ENCODE data around the gene ARSA.
"Not testable (repeated sequence)": the region's sequence is repeated elsewhere in the genome, so short reads cannot be mapped to it uniquely, and the experiment has no call there.

Gene ARSA

DNA sequence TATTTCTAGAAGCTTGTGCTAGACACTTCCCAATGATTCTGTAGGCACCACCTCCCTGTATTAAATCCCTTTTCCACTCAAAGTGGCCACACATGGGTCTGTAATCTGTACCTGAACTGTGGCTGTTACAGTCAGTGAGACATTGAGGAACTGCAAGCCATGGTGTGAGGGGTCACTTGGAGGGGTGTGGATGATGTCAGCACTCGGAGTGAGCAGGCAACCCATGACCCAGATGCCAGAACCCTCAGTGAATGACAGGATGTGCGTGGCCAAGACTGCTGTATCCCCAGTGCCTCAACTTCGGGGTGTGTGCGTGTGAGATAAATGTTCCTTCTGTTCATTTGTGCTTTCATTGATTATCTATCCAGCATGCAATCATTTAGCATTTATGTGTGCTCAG lies 30.0 kb upstream of the ARSA start:
- no peak for DNase-seq (ENCODE audit: low read depth, low spot score)
- H3K4me3 ChIP-seq (ENCODE audit: low read length), result no peak overlapping the region

- no peak overlapping the region for H3K4me3 ChIP-seq (ENCODE audit: low read length)
- no peak for DNase-seq (ENCODE audit: low read depth, low spot score)
Observed at GRCh38 chr22:50656122-50657070, 28.4 kb upstream of the ARSA start.

DNA sequence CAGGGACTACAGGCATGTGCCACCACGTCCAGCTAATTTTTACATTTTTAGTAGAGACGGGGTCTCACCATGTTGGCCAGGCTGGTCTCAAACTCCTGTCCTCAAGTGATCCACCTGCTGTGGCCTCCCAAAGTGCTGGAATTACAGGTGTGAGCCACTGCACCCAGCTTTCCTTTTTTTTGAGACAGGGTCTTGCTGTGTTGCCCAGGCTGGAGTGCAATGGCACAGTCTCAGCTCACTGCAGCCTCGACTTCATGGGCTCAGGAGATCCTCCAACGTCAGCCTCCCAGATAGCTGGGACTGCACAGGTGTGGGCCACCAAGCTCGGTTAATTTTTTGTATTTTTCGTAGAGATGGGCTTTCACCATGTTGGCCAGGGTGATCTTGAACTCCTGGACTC lies 26.7 kb upstream of the ARSA start:
- not testable (repeated sequence) for DNase-seq (ENCODE audit: low read depth, low spot score); H3K4me3 ChIP-seq (ENCODE audit: low read length)

DNA sequence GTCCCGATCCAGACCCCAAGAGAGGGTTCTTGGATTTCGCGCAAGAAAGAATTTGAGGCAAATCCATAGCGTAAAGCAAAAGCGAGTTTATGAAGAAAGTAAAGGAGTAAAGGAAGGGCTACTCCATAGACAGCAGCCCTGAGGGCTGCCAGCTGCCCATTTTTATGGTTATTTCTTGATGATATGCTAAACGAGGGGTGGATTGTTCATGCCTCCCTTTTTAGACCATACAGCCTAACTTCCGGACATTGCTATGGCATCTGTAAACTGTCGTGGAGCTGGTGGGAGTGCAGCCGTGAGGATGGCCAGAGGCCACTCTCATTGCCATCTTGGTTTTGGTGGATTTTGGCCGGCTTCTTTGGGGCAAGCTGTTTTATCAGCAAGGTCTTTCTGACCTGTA lies 25.3 kb upstream of the ARSA start:
- no peak for DNase-seq (ENCODE audit: low read depth, low spot score)
- no peak overlapping the region for H3K4me3 ChIP-seq (ENCODE audit: low read length)

DNA sequence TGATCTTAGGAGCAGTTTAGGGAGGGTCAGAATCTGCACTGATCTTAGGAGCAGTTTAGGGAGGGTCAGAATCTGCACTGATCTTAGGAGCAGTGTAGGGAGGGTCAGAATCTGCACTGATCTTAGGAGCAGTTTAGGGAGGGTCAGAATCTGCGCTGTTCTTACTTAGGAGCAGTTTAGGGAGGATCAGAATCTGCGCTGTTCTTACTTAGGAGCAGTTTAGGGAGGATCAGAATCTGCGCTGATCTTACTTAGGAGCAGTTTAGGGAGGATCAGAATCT lies 15.8 kb upstream of the ARSA start:
- not testable (repeated sequence) for DNase-seq (ENCODE audit: low read depth, low spot score); H3K4me3 ChIP-seq (ENCODE audit: low read length)

- DNase-seq (ENCODE audit: low read depth, low spot score), result not testable (repeated sequence)
Observed at GRCh38 chr22:50643021-50643820, 15.3 kb upstream of the ARSA start.

GRCh38 chr22:50641696-50642607 lies 14.0 kb upstream of the ARSA start:
- H3K4me3 ChIP-seq (ENCODE audit: low read length), result no peak overlapping the region
- DNase-seq (ENCODE audit: low read depth, low spot score), result no peak

More at GRCh38 chr22:50643021-50643820, 15.3 kb upstream of the ARSA start:
- not testable (repeated sequence) for H3K4me3 ChIP-seq (ENCODE audit: low read length)

DNA sequence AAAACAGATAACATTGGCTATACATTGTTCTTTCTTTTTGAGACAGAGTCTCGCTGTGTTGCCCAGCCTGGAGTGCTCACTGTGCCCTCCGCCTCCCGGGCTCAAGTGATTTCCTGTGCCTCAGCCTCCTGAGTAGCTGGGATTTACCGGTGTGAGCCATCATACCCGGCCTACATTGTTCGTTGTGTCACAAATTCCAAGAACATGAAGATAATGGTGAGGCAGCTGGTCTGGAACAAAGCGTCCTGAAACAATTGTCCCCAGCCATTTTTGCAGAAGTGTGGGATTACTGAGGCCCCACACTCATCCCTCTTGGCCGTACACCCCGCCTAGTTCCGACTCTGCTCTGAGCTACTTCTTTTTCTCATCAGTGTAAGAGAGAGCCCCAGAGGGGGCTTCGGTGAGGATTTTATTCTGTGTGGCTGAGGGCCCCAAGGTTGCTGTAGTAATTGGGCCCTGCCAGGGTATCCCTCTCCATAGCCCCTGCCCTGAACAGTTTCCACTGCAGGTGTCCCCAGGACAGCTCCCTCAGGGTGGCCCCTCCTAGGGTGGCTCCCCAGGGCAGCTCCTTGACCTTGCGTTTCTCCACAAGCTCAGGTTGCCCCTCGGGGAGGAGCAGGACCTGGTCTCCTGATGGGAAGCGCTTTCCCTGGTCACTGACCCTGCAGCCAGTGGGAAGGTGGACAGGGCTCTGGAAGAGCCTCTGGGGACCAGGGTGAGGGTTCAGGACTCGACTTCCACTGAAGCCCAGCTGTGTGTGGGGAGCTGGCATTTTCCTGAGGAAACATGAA lies 13.1 kb upstream of the ARSA start:
- DNase-seq (ENCODE audit: low read depth, low spot score), result no peak
- no peak overlapping the region for H3K4me3 ChIP-seq (ENCODE audit: low read length)

GRCh38 chr22:50640296-50640695 lies 12.3 kb upstream of the ARSA start:
- not testable (repeated sequence) for H3K4me3 ChIP-seq (ENCODE audit: low read length); DNase-seq (ENCODE audit: low read depth, low spot score)

DNA sequence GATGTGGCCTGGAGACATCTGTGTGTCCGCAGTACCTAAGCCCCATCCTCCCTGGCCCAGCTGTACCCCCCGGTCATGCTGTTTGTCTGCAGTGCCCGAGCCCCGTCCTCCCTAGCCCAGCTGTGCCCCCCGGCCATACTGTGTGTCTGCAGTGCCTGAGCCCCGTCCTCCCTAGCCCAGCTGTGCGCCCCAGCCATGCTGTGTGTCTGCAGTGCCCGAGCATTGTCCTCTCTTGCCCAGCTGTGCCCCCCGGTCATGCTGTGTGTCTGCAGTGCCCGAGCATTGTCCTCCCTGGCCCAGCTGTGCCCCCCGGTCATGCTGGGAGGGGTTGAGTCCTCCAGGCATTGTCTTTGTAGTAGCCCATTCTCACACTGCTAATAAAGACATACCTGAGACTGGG lies 7.6 kb upstream of the ARSA start:
- DNase-seq (ENCODE audit: low read depth, low spot score), result no peak
- no peak overlapping the region for H3K4me3 ChIP-seq (ENCODE audit: low read length)

- no peak overlapping the region for H3K4me3 ChIP-seq (ENCODE audit: low read length)
- DNase-seq (ENCODE audit: low read depth, low spot score), result no peak
Observed at GRCh38 chr22:50633771-50634170, 5.8 kb upstream of the ARSA start.

GRCh38 chr22:50633086-50633485 lies 5.1 kb upstream of the ARSA start:
- H3K4me3 ChIP-seq (ENCODE audit: low read length), result no peak overlapping the region
- DNase-seq (ENCODE audit: low read depth, low spot score), result no peak

DNA sequence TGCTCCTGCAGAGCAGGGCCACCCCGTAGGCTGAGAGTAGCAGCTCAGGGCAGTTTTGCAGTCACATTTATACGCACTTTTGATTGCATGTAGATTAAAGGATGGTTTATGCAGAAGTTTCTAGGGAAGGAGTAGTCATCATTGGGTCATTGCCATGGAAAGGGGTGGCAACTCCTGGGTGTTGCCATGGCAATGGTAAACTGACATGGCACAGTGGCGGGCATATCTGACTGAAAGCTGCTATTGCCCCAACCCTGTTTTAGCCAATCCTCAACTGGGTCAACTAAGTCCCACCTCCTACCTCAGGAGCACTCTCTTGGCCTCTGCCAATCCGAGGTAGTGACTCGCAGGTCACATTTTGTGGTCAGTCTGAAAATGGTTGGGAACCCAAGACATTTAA lies 2.4 kb upstream of the ARSA start:
- no peak for DNase-seq (ENCODE audit: low read depth, low spot score)
- no peak overlapping the region for H3K4me3 ChIP-seq (ENCODE audit: low read length)

DNA sequence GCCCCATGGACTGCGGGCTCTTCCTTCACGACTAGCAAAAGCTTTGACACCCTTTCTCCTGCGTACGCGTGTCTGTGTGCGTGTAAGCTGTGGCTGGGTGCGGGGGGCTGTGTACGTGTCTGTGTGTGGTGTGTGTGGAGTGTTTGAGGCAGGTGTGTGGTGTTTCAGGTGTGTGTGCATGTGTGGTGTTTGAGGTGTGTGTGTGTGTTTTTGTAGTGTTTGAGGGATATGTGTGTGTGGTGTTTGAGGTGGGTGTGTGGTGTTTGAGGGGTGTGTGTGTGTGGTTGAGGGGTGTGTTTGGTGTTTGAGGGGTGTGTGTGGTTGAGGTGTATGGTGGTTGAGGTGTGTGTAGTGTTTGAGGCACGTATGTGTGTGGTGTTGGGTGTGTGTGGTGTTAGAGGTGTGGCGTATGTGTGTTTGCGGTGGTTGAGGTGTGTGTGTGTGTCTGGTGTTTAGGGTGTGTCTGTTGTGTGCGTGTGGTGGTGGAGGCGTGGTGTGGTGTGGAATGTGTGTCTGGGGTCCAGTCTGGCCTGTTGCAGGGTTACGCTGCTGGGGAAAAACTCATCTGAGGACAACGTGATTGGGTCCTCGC lies 687 bp upstream of the ARSA start:
- peak; percentile 33 for DNase-seq (ENCODE audit: low read depth, low spot score)
- H3K4me3 ChIP-seq (ENCODE audit: low read length), result peak overlapping the region; percentile 55

DNA sequence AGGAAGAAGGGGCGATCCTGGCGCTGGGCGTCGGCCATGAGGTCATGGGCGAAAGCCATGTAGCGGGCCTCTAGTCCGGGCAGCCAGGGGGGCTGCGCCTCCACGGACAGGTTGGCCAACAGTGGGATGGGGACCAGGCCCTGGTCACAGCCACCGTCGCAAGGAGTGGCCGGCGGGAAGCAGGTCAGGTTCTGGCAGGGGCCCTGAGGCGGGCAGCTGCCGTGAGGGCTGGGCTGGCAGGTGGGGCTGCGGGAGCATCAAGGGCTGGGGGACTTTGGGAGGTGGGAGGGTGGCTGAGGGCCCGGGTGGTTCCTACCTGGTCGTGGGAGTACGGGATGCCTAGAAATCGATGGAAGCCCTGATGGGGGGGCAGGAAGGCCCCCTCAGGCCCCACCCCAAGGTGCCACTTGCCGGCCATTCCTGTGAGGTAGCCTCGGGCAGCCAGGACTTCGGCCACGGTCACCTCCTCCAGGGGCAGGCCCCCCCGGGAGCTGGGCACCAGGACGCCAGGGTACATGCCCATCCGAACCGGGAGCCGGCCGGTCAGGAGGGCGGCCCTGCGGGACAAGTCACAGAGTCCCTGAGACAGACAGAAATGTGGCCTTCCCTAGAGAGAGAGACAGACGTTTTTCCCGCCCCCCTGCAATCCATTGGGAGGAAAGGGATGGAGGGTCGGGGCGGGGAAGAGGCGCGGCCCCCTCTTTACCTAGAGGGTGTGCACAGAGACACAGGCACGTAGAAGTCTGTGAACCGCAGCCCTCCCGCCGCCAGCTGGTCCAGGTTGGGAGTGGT lies 906 bp downstream of the ARSA start:
- no peak for DNase-seq (ENCODE audit: low read depth, low spot score)
- peak overlapping the region; percentile 55 for H3K4me3 ChIP-seq (ENCODE audit: low read length)

DNA sequence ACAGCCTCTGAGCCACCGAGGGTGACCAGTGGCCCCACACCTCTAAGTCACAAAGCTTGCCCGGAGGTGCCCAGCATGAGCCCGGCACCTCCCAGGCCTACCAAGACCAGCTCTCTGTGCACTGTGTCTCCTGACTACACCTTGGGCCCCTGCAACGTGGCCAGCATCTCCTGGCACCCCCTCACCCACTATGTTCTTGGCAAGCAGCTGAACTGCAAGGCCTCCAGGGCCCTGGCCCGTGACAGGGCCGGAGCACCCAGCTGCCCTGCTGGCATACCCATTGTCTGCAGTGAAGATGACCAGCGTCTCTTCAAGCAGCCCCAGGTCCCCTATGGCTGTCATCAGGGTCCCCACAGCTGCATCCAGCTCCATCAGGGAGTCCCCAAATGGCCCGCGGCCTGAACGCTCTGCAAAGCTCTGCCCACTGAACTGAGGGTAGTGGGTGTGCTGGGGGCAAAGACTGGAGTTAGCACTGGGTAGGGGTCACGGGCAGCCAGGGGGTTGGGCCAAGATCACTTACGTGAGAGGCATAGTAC lies 1.6 kb downstream of the ARSA start:
- DNase-seq (ENCODE audit: low read depth, low spot score), result no peak
- no peak overlapping the region; the same call in 1 of the 2 replicates for H3K4me3 ChIP-seq (ENCODE audit: low read length)

DNA sequence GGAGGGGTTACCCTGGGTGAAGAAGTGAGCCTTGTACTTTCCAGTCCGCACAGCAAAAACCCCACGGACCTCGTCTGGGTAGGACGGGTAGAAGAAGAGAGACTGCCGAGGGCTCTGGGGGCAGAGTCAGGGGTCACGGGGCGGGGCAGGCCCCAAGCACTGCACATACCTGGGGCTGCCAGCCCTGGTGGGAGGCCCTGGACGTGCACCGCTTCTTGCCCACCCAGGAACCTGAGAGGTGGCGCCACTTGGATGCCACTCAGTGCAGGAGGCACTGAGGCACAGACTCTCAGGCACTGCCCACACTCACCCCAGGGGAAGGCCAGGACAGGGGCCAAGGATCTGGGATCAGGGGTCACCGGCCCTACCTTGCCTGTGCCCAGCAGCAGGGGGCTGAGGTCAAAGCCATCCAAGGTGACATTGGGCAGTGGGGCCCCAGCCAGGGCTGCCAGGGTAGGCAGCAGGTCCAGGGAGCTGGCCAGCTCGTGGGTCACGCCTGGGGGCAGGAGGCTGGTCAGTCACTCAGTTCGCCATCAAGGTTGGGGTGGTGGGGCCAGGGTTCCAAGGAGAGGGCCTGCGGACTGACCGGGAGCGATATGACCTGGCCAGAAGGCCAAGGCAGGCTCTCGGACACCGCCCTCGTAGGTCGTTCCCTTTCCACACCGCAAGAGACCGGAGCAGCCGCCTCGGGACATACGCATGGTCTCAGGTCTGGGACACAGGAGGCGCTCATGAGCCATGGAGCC lies 2.2 kb downstream of the ARSA start:
- H3K4me3 ChIP-seq (ENCODE audit: low read length), result no peak overlapping the region
- no peak for DNase-seq (ENCODE audit: low read depth, low spot score)
